ENCODE measurements around the gene ZNF329. TPM values are rescaled to one million over a fixed set of nuclear protein-coding genes. Genes with fewer than 3 reads are reported as not detected.

The ZNF329 gene
- total and polyA plus RNA-seq, 2 of the 13 experiments (the other 11 are each of a cell fraction or from before 2014, with no cell fraction given) = 3.8 to 9.6 TPM

DNA sequence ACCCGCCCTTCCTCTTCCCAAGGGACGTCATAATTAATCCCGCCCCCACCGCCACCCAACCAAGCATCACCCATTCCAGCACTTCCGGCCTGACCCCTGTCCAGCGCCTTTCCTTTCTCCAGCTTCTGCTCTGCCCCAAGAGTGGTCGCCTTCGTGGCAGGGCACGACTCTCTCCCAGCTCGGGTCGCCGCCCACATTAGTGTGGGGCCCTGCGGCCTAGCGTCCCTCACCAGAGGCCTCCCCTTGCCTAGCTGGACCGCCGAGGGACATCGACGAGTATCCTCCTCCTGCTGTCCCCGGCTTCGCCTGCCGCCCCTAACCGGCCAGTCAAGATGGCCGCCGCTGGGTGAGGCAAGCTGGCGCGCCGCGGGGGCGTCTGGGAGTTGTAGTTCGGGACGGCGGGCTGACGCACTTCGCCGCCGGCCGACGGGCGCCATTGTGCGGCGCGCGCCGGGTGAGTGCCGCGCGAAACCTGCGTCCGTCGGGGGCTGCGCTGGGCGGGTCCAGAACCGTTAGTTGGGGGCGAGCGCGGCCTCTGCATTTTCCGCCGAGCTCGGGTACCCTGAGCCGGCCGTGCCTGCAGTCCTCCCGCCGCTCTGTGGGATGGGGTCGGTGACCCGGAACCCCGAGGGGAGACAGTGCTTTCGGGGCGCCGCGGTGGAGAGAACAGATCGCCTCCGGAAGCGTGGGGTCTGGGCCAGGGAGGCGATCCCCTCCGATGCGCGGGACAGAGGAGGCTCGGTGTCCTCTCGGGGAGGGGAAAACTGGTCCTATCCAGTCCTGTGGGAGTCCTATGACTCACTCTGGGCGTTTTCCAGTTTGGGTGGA, 32.6 kb upstream of the ZNF329 start, which contains the start of gene ZNF274 (continued):
- TF ChIP-seq JUND (CRISPR knock-in tag; IDR thresholded peaks at IDR 0.05) (0 out of 2 replicates have a peak, but pooled peaks have one; percentile 33), SALL2 (CRISPR knock-in tag; IDR thresholded peaks at IDR 0.05) (peak; percentile 50; the same call in 1 of the 2 replicates), PRMT3 (CRISPR knock-in tag; IDR thresholded peaks at IDR 0.05; ENCODE audit: borderline replicate concordance, low read depth) (no peak), ZNF841 (CRISPR knock-in tag; IDR thresholded peaks at IDR 0.05; ENCODE audit: borderline replicate concordance) (peak; percentile 81; the same call in 1 of the 2 replicates), ZNF496 (CRISPR knock-in tag; IDR thresholded peaks at IDR 0.05; ENCODE audit: insufficient replicate concordance) (no peak), HOXA5 (CRISPR knock-in tag; IDR thresholded peaks at IDR 0.05) (peak; percentile 31; the same call in 1 of the 2 replicates), ISL2 (CRISPR knock-in tag; IDR thresholded peaks at IDR 0.05) (peak; percentile 20; the same call in 1 of the 2 replicates), MEIS2 (CRISPR knock-in tag; IDR thresholded peaks at IDR 0.05) (no peak; the same call in 1 of the 2 replicates), ZNF383 (CRISPR knock-in tag; IDR thresholded peaks at IDR 0.05; ENCODE audit: borderline replicate concordance) (no peak), TBX2 (CRISPR knock-in tag; IDR thresholded peaks at IDR 0.05; ENCODE audit: borderline replicate concordance) (peak; percentile 53; the same call in 1 of the 2 replicates), MIER2 (CRISPR knock-in tag; IDR thresholded peaks at IDR 0.05) (peak; percentile 54; the same call in 1 of the 2 replicates), ZSCAN25 (CRISPR knock-in tag; IDR thresholded peaks at IDR 0.05) (no peak), ZNF772 (CRISPR knock-in tag; IDR thresholded peaks at IDR 0.05) (no peak), SRF (IDR thresholded peaks at IDR 0.05; ENCODE audit: low read depth, low read length) (no peak), ZNF263 (CRISPR knock-in tag; IDR thresholded peaks at IDR 0.05) (no peak), SIN3A (IDR thresholded peaks at IDR 0.05; ENCODE audit: borderline replicate concordance, low read depth, low read length) (peak; percentile 16; the same call in 1 of the 2 replicates), BRD4 (CRISPR knock-in tag; IDR thresholded peaks at IDR 0.05) (peak; percentile 29; the same call in 1 of the 2 replicates)
- TF ChIP-seq, protein P1, sequence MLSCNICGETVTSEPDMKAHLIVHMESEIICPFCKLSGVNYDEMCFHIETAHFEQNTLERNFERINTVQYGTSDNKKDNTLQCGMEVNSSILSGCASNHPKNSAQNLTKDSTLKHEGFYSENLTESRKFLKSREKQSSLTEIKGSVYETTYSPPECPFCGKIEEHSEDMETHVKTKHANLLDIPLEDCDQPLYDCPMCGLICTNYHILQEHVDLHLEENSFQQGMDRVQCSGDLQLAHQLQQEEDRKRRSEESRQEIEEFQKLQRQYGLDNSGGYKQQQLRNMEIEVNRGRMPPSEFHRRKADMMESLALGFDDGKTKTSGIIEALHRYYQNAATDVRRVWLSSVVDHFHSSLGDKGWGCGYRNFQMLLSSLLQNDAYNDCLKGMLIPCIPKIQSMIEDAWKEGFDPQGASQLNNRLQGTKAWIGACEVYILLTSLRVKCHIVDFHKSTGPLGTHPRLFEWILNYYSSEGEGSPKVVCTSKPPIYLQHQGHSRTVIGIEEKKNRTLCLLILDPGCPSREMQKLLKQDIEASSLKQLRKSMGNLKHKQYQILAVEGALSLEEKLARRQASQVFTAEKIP (CRISPR knock-in tag; IDR thresholded peaks at IDR 0.05; ENCODE audit: borderline replicate concordance) = no peak
- TF ChIP-seq, protein P2, sequence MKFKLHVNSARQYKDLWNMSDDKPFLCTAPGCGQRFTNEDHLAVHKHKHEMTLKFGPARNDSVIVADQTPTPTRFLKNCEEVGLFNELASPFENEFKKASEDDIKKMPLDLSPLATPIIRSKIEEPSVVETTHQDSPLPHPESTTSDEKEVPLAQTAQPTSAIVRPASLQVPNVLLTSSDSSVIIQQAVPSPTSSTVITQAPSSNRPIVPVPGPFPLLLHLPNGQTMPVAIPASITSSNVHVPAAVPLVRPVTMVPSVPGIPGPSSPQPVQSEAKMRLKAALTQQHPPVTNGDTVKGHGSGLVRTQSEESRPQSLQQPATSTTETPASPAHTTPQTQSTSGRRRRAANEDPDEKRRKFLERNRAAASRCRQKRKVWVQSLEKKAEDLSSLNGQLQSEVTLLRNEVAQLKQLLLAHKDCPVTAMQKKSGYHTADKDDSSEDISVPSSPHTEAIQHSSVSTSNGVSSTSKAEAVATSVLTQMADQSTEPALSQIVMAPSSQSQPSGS (CRISPR knock-in tag; IDR thresholded peaks at IDR 0.05) = peak; percentile 81
- TF ChIP-seq, protein P3, sequence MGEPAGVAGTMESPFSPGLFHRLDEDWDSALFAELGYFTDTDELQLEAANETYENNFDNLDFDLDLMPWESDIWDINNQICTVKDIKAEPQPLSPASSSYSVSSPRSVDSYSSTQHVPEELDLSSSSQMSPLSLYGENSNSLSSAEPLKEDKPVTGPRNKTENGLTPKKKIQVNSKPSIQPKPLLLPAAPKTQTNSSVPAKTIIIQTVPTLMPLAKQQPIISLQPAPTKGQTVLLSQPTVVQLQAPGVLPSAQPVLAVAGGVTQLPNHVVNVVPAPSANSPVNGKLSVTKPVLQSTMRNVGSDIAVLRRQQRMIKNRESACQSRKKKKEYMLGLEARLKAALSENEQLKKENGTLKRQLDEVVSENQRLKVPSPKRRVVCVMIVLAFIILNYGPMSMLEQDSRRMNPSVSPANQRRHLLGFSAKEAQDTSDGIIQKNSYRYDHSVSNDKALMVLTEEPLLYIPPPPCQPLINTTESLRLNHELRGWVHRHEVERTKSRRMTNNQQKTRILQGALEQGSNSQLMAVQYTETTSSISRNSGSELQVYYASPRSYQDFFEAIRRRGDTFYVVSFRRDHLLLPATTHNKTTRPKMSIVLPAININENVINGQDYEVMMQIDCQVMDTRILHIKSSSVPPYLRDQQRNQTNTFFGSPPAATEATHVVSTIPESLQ (CRISPR knock-in tag; conservative IDR thresholded peaks at IDR 0.05) = no peak
- TF ChIP-seq, protein P4, sequence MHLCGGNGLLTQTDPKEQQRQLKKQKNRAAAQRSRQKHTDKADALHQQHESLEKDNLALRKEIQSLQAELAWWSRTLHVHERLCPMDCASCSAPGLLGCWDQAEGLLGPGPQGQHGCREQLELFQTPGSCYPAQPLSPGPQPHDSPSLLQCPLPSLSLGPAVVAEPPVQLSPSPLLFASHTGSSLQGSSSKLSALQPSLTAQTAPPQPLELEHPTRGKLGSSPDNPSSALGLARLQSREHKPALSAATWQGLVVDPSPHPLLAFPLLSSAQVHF (CRISPR knock-in tag; IDR thresholded peaks at IDR 0.05) = peak; percentile 91; the same call in 1 of the 2 replicates
- TF ChIP-seq, protein P5, sequence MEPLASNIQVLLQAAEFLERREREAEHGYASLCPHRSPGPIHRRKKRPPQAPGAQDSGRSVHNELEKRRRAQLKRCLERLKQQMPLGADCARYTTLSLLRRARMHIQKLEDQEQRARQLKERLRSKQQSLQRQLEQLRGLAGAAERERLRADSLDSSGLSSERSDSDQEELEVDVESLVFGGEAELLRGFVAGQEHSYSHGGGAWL (CRISPR knock-in tag; IDR thresholded peaks at IDR 0.05) = 0 out of 2 replicates have a peak, but pooled peaks have one; percentile 13
- TF ChIP-seq, protein P6, sequence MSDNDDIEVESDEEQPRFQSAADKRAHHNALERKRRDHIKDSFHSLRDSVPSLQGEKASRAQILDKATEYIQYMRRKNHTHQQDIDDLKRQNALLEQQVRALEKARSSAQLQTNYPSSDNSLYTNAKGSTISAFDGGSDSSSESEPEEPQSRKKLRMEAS (IDR thresholded peaks at IDR 0.05) = peak; percentile 80; the same call in 1 of the 2 replicates
